DOHH2 (cell line): ENCODE measurements around the gene ZXDA.
"Not testable (repeated sequence)": the region's sequence is repeated elsewhere in the genome, so short reads cannot be mapped to it uniquely, and the experiment has no call there.

Source experiments
- H3F3A ChIP-seq: fragments of 200-600 bp; sonication (generic), shearing (Covaris generic); 2 replicates; pipeline ENCODE4 v1.6.0; 2016; ENCODE audit warnings: antibody characterized with exemption, mild to moderate bottlenecking; ENCODE audit not compliant: control insufficient read depth, insufficient read depth
- H3K27ac ChIP-seq: fragments of 200-600 bp; sonication (generic); 2 replicates; pipeline ENCODE4 v1.5.1; 2014; ENCODE audit warnings: low read depth, mild to moderate bottlenecking, low read length, moderate library complexity
- H3K27me3 ChIP-seq: fragments of 200-600 bp; sonication (generic); 2 replicates; pipeline ENCODE4 v1.6.1; 2014; ENCODE audit warnings: mild to moderate bottlenecking, low read length, mixed read lengths; ENCODE audit not compliant: control insufficient read depth
- H3K36me3 ChIP-seq: fragments of 200-600 bp; sonication (generic); 2 replicates; pipeline ENCODE4 v1.6.1; 2014; ENCODE audit warnings: mild to moderate bottlenecking, low read length, moderate library complexity, mixed read lengths; ENCODE audit not compliant: control insufficient read depth
- H3K4me1 ChIP-seq: fragments of 200-600 bp; sonication (generic); 2 replicates; pipeline ENCODE4 v1.6.1; 2014; ENCODE audit warnings: mild to moderate bottlenecking, low read length, mixed read lengths; ENCODE audit not compliant: control insufficient read depth
- H3K4me2 ChIP-seq: fragments of 200-600 bp; sonication (generic); 2 replicates; pipeline ENCODE4 v1.6.0; 2014; ENCODE audit warnings: mild to moderate bottlenecking, low read length, moderate library complexity
- H3K4me3 ChIP-seq: fragments of 200-600 bp; sonication (generic); 2 replicates; pipeline ENCODE4 v1.5.1; 2014; ENCODE audit warnings: mild to moderate bottlenecking, low read length, mixed read lengths
- H3K79me2 ChIP-seq: fragments of 200-600 bp; sonication (generic); 2 replicates; pipeline ENCODE4 v1.6.1; 2014; ENCODE audit warnings: mild to moderate bottlenecking, low read length, mixed read lengths; ENCODE audit not compliant: control insufficient read depth
- H3K9me2 ChIP-seq: fragments of 200-600 bp; sonication (generic); replicated peaks from 2 replicates; pipeline ENCODE4 v1.6.1; 2014; ENCODE audit warnings: mild to moderate bottlenecking, low read length, mixed read lengths; ENCODE audit not compliant: control insufficient read depth
- H3K9me3 ChIP-seq: fragments of 200-600 bp; sonication (generic); 2 replicates; pipeline ENCODE4 v1.6.1; 2014; ENCODE audit warnings: antibody characterized with exemption, low read length, mixed read lengths; ENCODE audit not compliant: control insufficient read depth, insufficient read depth
- H4K20me1 ChIP-seq: fragments of 200-600 bp; sonication (generic); 2 replicates; pipeline ENCODE4 v1.6.0; 2014; ENCODE audit warnings: low read depth, mild to moderate bottlenecking, antibody characterized with exemption, low read length, moderate library complexity; ENCODE audit not compliant: control insufficient read depth, insufficient read depth
- CTCF ChIP-seq: fragments of 200-600 bp; sonication (generic); IDR thresholded peaks from one replicate; pipeline ENCODE4 v1.5.1; 2014; ENCODE audit warnings: antibody characterized with exemption, mild to moderate bottlenecking, low read depth, low read length; ENCODE audit not compliant: poor library complexity, severe bottlenecking
- EZH2phosphoT487 ChIP-seq: fragments of 200-600 bp; sonication (generic); IDR thresholded peaks from 2 replicates; pipeline ENCODE4 v1.6.1; 2017; ENCODE audit warnings: borderline replicate concordance, mild to moderate bottlenecking, antibody characterized with exemption, low read length, moderate library complexity, mixed read lengths

The ZXDA gene

GRCh38 chrX:57918750-57919436 lies 8.6 kb upstream of the ZXDA start:
- Histone ChIP-seq H3K36me3 (no peaks in the 10 kb centered on the region), H3K4me3 (no peak overlapping the region), H3K4me1 (no peaks in the 10 kb centered on the region), H3K79me2 (no peaks in the 10 kb centered on the region), H3K9me2 (no peaks in the 10 kb centered on the region), H4K20me1 (no peaks in the 10 kb centered on the region), H3F3A (no peaks in the 10 kb centered on the region), H3K4me2 (no peak overlapping the region), H3K27me3 (no peaks in the 10 kb centered on the region), H3K9me3 (no peaks in the 10 kb centered on the region), H3K27ac (no peak overlapping the region)
- TF ChIP-seq EZH2phosphoT487 (no peak), CTCF (peak; percentile 43)

- Histone ChIP-seq H3F3A (no peaks in the 10 kb centered on the region), H3K36me3 (no peaks in the 10 kb centered on the region), H3K27me3 (no peaks in the 10 kb centered on the region), H4K20me1 (no peaks in the 10 kb centered on the region), H3K4me1 (peaks cover 7% of the 10 kb centered on the region), H3K27ac (no peak overlapping the region), H3K4me3 (no peak overlapping the region), H3K79me2 (no peaks in the 10 kb centered on the region), H3K9me2 (no peaks in the 10 kb centered on the region), H3K9me3 (no peaks in the 10 kb centered on the region), H3K4me2 (no peak overlapping the region)
- TF ChIP-seq EZH2phosphoT487 (no peak), CTCF (no peak)
Observed at GRCh38 chrX:57915680-57916079, 5.4 kb upstream of the ZXDA start.

- Histone ChIP-seq H3K4me3 (peak overlapping the region; percentile 66), H3K4me2 (peak overlapping the region; percentile 40), H3K4me1 (peaks cover 17% of the 10 kb centered on the region)
- not testable (repeated sequence) for H3K9me2 ChIP-seq, H4K20me1 ChIP-seq, H3F3A ChIP-seq, H3K79me2 ChIP-seq, H3K27ac ChIP-seq, H3K36me3 ChIP-seq, H3K9me3 ChIP-seq, H3K27me3 ChIP-seq
Observed at GRCh38 chrX:57909595-57910286, 517 bp downstream of the ZXDA start.

- not testable (repeated sequence) for H3K79me2 ChIP-seq, H4K20me1 ChIP-seq, H3K9me3 ChIP-seq, H3K9me2 ChIP-seq, H3F3A ChIP-seq, H3K27ac ChIP-seq, H3K4me3 ChIP-seq, H3K27me3 ChIP-seq, H3K36me3 ChIP-seq
- Histone ChIP-seq H3K4me2 (peak overlapping the region; percentile 40), H3K4me1 (peaks cover 17% of the 10 kb centered on the region)
Observed at GRCh38 chrX:57908972-57909594, 1.2 kb downstream of the ZXDA start.
